ENCODE measurements around the gene PIP4K2A. TPM values are rescaled to one million over a fixed set of nuclear protein-coding genes. Genes with fewer than 3 reads are reported as not detected.
A peak's percentile ranks its signal among the peaks of the same experiment; 100 is the strongest.
"Not testable (repeated sequence)": the region's sequence is repeated elsewhere in the genome, so short reads cannot be mapped to it uniquely, and the experiment has no call there.

The PIP4K2A gene
- total RNA-seq, 2 experiments from 2014 or later: 161 to 163 TPM

DNA sequence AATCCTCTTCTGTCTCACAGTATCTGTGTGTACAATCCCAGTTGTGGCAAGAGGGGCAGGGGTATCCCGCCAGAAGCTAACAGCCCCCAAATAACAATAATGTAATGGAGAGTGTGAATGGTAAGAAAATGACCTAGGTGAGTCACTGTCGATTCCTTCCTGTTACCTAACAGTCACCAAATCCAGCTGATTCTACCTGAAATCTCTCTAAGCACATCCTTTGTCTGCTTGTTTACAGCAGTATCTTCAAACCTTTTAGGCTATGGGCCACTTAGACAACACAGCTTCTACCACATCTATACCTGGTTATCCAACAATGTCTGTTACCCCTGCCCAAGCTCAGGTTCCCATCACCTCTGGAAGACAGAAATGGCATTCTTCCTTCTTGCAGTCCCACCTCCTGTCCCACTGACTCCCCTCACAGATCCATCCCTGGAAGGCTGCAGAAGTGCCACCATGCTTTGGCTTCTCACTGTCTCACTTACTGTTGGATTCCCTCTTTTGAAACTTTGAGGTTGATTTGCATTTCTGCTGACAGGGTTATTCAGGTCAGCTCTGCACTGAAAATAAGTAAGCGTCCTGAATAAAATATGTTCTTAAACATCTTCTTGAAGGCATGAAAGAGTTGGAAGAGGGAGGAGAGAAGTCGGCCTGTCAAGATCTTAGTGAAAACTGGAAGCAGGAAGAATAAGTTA is 13.1 kb downstream of the PIP4K2A start:
- ChIA-PET POLR2A (no interaction called here), CTCF (interaction anchor here (1.0 to 1.5 kb wide), 2 partner anchors 10 to 45 kb away, joined by 4 read pairs; no protein-coding TSS in a partner anchor)
- Mint-ChIP-seq H3K4me1 (peaks cover 70% of the 10 kb centered on the region), H3K27ac (no peak overlapping the region), H3K36me3 (ENCODE audit: low read depth) (peaks cover 49% of the 10 kb centered on the region), H3K4me3 (no peak overlapping the region), H3K27me3 (no peaks in the 10 kb centered on the region), H3K9me3 (no peaks in the 10 kb centered on the region)
- DNase-seq: no peak

DNA sequence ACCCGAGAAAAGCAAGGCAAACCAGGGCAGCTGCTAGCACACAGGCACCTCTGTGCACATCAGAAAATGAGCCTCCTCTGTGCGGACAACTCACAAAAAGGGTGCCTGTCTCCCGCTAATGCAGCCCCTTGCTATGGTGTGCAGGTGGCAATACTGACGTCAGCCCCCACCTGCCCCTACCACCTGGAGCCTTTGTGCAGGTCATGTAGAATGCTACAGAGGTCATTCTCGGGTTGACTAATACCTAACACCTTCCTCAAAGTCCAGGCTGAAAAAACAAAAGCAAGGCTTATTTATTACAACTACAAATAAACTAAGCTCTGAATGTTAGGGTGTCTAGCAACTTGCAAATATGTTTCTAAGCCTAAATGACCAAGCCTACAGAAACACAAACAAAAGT is 13.9 kb downstream of the PIP4K2A start:
- POLR2A ChIA-PET: no interaction called here
- Mint-ChIP-seq H3K4me3 (no peak overlapping the region), H3K36me3 (ENCODE audit: low read depth) (peaks cover 42% of the 10 kb centered on the region), H3K27me3 (no peaks in the 10 kb centered on the region), H3K4me1 (peaks cover 69% of the 10 kb centered on the region), H3K9me3 (no peaks in the 10 kb centered on the region), H3K27ac (no peak overlapping the region)
- CTCF ChIA-PET: interaction anchor here (0.9 to 1.5 kb wide), 2 partner anchors 14 to 44 kb away, joined by 3 to 4 read pairs; no protein-coding TSS in a partner anchor
- no peak for DNase-seq

DNA sequence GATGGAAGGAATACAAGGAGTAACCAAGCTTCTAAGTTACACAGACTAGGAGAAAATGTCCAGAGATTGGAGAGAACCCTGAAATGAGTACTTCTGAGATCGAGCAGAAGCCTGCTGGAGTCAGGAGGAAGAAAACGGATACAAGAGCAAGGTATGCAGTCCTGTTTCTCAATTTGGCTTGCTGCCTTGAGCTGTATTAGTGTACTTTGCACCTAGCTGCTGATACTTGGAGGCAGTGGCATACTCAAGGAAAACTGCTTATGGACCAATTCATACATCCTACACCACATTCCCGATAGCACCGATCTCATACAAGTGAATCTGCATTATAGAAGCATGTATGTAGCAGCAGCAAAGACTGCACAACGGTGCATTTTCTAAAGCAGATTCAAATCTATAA is 14.4 kb downstream of the PIP4K2A start:
- no peak for DNase-seq
- Mint-ChIP-seq H3K9me3 (no peaks in the 10 kb centered on the region), H3K4me3 (no peak overlapping the region), H3K4me1 (peaks cover 69% of the 10 kb centered on the region), H3K27ac (no peak overlapping the region), H3K27me3 (no peaks in the 10 kb centered on the region), H3K36me3 (ENCODE audit: low read depth) (peaks cover 42% of the 10 kb centered on the region)
- ChIA-PET CTCF (interaction anchor here (0.9 to 1.5 kb wide), 3 partner anchors 14 to 44 kb away, joined by 3 to 4 read pairs (median 4); no protein-coding TSS in a partner anchor), POLR2A (no interaction called here)

DNA sequence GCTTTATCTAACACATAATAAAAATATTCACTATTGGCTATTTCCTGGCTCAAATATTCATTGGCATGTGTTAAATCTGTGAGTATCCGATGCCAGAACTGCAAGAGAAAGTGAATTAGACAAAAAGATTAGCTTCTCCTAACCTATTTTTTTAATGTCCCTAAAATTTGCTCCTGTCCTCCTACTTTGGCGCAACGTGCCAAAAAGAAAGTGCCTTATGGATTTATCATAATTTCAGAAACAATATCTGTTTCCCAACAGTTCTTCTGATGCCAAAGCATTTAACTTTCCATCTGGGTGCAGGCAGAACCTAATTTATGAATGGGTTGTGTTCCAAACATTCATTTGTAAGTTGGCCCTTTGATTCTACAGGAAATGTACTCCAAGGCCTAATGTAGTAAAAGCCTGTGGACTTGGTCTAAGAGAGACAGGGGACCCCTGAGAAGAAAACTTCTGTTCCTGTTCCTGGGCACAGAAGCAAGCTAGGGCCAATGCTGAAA is 15.4 kb downstream of the PIP4K2A start:
- ChIA-PET CTCF (interaction anchor here (1.3 kb wide), 1 partner anchor 16 kb away, joined by 4 read pairs; no protein-coding TSS in a partner anchor), POLR2A (no interaction called here)
- no peak for DNase-seq
- H3K36me3 Mint-ChIP-seq (ENCODE audit: low read depth): peaks cover 37% of the 10 kb centered on the region
- no peak overlapping the region for H3K27ac Mint-ChIP-seq
- no peaks in the 10 kb centered on the region for H3K27me3 Mint-ChIP-seq
- H3K9me3 Mint-ChIP-seq: no peaks in the 10 kb centered on the region
- H3K4me1 Mint-ChIP-seq: peaks cover 66% of the 10 kb centered on the region
- H3K4me3 Mint-ChIP-seq: no peak overlapping the region

DNA sequence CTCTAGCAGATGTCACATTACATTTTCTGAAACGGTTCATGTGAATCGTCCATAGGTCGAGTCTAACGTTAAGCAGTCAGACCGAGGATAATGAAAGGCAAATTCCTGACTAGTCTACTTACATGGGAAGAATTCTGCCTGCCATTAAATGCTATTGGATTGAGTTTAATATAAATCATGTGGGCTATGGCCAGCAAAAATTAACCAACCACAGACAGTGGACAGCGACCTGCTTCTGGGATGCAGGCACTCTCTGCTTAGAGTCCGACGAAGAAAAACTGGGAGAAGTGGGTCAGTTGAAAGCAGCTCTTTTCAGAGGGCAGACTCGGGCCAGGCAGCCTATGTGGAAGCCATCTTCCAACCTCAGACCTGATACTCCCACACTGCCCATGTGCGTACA is 16.6 kb downstream of the PIP4K2A start:
- H3K4me1 Mint-ChIP-seq: peaks cover 69% of the 10 kb centered on the region
- H3K36me3 Mint-ChIP-seq (ENCODE audit: low read depth): peaks cover 40% of the 10 kb centered on the region
- no peaks in the 10 kb centered on the region for H3K9me3 Mint-ChIP-seq
- no peak overlapping the region for H3K4me3 Mint-ChIP-seq
- H3K27ac Mint-ChIP-seq: no peak overlapping the region
- ChIA-PET POLR2A (no interaction called here), CTCF (interaction anchor here (1.1 kb wide), 1 partner anchor 87 kb away, joined by 3 read pairs; no protein-coding TSS in a partner anchor)
- no peaks in the 10 kb centered on the region for H3K27me3 Mint-ChIP-seq
- no peak for DNase-seq

DNA sequence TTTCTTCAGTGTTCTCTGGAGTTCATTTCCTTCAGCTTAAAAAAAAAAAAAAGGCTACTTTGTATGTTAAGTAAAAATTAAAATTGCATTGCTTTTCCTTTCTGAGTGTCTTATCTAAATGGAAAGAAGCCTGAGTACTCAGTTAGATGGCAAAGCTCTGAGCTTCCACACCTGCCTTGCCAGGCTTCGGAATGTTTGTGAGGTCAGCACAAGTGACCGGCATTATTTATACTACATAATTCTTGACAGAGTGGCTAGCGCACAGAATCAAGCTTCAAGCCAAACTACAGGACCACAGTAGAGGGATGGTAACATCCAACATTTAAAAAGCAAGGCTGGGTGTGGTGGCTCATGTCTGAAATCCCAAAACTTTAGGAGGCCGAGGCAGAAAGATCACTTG is 17.3 kb downstream of the PIP4K2A start:
- H3K36me3 Mint-ChIP-seq (ENCODE audit: low read depth): peaks cover 39% of the 10 kb centered on the region
- POLR2A ChIA-PET: interaction anchor here (0.6 kb wide), 1 partner anchor 1684 kb away, joined by 3 read pairs; no protein-coding TSS in a partner anchor
- no peak overlapping the region for H3K4me3 Mint-ChIP-seq
- H3K9me3 Mint-ChIP-seq: no peaks in the 10 kb centered on the region
- CTCF ChIA-PET: interaction anchor here (0.8 to 1.1 kb wide), 3 partner anchors 17 to 86 kb away, joined by 3 to 4 read pairs (median 3); partner anchors contain the start of gene PIP4K2A
- peaks cover 68% of the 10 kb centered on the region for H3K4me1 Mint-ChIP-seq
- H3K27me3 Mint-ChIP-seq: no peaks in the 10 kb centered on the region
- no peak overlapping the region for H3K27ac Mint-ChIP-seq
- DNase-seq: no peak

DNA sequence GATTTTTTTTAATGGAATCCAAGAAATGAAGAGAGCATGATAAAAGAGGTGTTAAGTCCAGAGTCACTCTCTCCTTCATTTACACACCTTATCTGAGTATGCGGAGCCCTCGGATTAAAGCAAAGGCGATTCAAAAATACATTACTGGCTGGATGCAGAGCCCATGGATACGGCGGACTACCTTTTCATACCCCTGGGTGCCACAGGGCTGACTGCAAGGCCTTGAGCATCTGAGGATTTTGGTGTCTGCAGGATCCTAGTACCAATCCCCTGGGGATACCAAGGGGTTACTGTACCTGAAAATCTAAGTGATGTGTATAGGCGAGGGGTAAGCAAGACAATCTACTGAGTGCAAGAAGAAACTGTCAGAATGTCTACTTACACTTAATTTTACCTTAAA is 20.5 kb downstream of the PIP4K2A start:
- Mint-ChIP-seq H3K4me3 (no peak overlapping the region), H3K27me3 (no peaks in the 10 kb centered on the region), H3K36me3 (ENCODE audit: low read depth) (peaks cover 35% of the 10 kb centered on the region), H3K27ac (peak overlapping the region; percentile 62), H3K9me3 (no peaks in the 10 kb centered on the region), H3K4me1 (peaks cover 69% of the 10 kb centered on the region)
- DNase-seq: no peak
- ChIA-PET CTCF (interaction anchor here (0.8 to 0.9 kb wide), 2 partner anchors 9 to 17 kb away, joined by 4 read pairs; no protein-coding TSS in a partner anchor), POLR2A (no interaction called here)

DNA sequence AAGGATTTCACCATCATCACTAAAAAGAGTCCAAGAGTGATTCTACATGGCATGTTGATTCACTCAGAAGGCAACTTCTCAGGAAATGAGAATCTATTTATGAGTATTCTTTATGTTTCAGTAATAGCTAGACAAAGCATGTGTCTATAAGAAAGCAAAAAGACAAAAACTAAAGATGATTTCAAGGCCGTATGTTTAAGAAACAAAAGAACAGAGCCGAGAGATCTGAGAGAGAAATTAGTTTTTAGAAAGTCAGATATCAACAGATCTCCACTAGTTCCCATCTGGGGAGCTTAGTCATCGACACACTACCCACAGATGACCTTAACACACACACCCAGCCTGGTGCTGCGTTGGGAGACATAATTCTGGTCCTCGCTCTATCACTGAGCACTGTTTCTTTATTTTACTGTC is 21.0 kb downstream of the PIP4K2A start:
- ChIA-PET POLR2A (no interaction called here), CTCF (interaction anchor here (0.8 to 0.9 kb wide), 2 partner anchors 9 to 16 kb away, joined by 4 read pairs; no protein-coding TSS in a partner anchor)
- H3K27me3 Mint-ChIP-seq: no peaks in the 10 kb centered on the region
- no peak overlapping the region for H3K4me3 Mint-ChIP-seq
- no peaks in the 10 kb centered on the region for H3K9me3 Mint-ChIP-seq
- DNase-seq: no peak
- peaks cover 73% of the 10 kb centered on the region for H3K4me1 Mint-ChIP-seq
- H3K27ac Mint-ChIP-seq: peak overlapping the region; percentile 62
- peaks cover 35% of the 10 kb centered on the region for H3K36me3 Mint-ChIP-seq (ENCODE audit: low read depth)

DNA sequence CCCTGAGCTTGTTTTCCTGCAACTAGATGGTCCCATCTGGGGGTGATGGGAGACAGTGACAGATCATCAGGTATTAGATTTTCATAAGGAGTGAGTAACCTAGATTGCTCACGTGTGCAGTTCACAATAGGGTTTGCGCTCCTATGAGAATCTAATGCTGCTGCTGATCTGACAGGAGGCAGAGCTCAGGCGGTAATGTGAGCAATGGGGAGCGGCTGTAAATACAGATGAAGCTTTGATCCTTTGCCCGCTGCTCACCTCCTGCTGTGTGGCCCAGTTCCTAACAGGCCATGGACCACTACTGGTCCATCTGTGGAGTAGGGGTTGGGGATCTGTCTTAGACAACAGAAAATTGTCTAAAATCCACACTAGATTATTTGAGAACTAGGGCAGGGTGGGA is 22.3 kb downstream of the PIP4K2A start:
- ChIA-PET POLR2A (interaction anchor here (0.7 kb wide), 1 partner anchor 152 kb away, joined by 3 read pairs; no protein-coding TSS in a partner anchor), CTCF (interaction anchor here (1.0 to 1.8 kb wide), 3 partner anchors 9 to 34 kb away, joined by 3 to 5 read pairs (median 4); no protein-coding TSS in a partner anchor)
- Mint-ChIP-seq H3K4me1 (peaks cover 80% of the 10 kb centered on the region), H3K36me3 (ENCODE audit: low read depth) (peaks cover 36% of the 10 kb centered on the region)
- not testable (repeated sequence) for H3K4me3 Mint-ChIP-seq, DNase-seq, H3K9me3 Mint-ChIP-seq, H3K27me3 Mint-ChIP-seq, H3K27ac Mint-ChIP-seq

DNA sequence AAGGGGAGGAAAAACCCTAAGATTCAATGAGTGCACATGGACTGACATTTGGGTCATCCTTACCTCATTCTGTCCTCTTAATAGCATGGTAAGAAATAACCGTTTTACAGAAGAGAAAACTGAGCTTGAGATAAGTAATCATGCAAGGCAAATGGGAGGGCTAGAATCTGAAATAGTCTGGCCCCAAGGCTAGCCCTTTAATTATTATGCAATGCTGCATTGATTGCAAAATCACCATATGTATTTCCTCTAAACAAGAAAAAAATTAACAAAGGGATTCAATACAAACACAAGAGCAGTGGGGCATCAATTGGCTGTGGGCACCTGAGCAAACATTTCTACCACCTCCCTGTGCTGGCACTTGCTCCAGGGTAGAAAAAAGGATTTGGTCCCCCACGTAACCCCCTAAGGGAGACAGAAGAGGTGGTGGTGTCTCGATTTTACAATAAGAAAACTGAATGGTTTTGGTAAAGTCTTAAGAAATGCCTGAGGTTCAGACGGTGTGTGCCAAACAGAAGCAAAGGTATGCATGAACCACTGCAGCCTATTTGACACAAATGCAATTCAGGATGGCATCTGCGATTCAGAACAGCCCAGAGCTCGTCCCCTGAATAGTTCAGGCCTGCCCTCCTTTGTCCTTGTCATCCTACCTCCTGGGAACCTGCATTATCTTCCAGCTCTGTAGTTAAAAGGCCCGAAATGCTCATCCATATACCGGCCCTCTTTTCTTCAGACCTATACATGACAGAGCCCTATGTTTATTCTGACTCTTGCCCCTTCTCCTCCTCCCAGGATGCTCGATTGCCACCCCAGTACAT is 23.6 kb downstream of the PIP4K2A start:
- no peaks in the 10 kb centered on the region for H3K27me3 Mint-ChIP-seq
- ChIA-PET CTCF (interaction anchor here (1.0 to 1.8 kb wide), 5 partner anchors 10 to 35 kb away, joined by 3 to 5 read pairs (median 4); no protein-coding TSS in a partner anchor), POLR2A (no interaction called here)
- H3K27ac Mint-ChIP-seq: peak overlapping the region; percentile 2
- no peak overlapping the region for H3K4me3 Mint-ChIP-seq
- DNase-seq: no peak
- H3K4me1 Mint-ChIP-seq: peaks cover 81% of the 10 kb centered on the region
- H3K36me3 Mint-ChIP-seq (ENCODE audit: low read depth): peaks cover 43% of the 10 kb centered on the region
- no peaks in the 10 kb centered on the region for H3K9me3 Mint-ChIP-seq

DNA sequence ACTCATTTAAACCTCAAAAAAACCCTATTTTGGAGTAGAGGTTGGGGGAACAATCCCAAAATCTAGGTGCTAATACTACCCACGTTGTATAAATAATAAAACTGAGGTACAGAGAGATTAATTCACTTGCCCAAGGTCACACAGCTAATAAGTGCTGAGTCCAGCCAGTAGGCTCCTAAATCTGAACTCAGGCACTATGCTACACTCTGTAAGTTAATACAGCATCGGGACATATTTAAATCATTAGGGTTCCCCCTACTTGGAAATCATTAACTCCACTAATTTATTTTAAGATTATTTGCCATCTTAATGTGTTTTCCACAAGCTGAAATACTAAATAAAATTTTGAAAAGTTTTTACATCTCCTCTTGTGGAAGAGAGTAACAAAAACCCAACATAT is 24.2 kb downstream of the PIP4K2A start:
- CTCF ChIA-PET: interaction anchor here (1.4 kb wide), 1 partner anchor 19 kb away, joined by 3 read pairs; no protein-coding TSS in a partner anchor
- no peak for DNase-seq
- no peak overlapping the region for H3K27ac Mint-ChIP-seq
- H3K9me3 Mint-ChIP-seq: no peaks in the 10 kb centered on the region
- no peak overlapping the region for H3K4me3 Mint-ChIP-seq
- H3K4me1 Mint-ChIP-seq: peaks cover 82% of the 10 kb centered on the region
- peaks cover 44% of the 10 kb centered on the region for H3K36me3 Mint-ChIP-seq (ENCODE audit: low read depth)
- POLR2A ChIA-PET: no interaction called here
- H3K27me3 Mint-ChIP-seq: no peaks in the 10 kb centered on the region

DNA sequence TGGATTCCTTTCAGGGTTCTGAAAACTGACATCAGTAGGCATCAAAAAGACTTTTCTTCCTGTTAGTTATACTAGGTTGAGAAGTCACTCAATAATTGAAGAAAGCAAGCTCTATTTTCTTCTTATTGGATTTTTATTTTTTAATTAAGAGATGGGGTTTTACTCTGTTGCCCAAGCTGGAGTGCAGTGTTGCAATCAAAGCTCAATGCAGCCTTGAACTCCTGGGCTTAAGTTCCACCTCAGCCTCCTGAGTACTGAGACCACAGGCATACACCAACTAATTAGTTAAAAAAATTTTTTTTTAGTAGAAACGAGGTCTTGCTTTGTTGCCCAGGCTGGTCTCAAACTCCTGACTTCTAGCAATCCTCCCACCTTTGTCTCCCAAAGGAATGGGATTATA is 28.0 kb downstream of the PIP4K2A start:
- peaks cover 85% of the 10 kb centered on the region for H3K4me1 Mint-ChIP-seq
- CTCF ChIA-PET: interaction anchor here (0.8 to 1.3 kb wide), 2 partner anchors 14 to 21 kb away, joined by 3 to 4 read pairs; no protein-coding TSS in a partner anchor
- H3K36me3 Mint-ChIP-seq (ENCODE audit: low read depth): peaks cover 29% of the 10 kb centered on the region
- no peak overlapping the region for H3K27ac Mint-ChIP-seq
- POLR2A ChIA-PET: no interaction called here
- DNase-seq: no peak
- no peak overlapping the region for H3K4me3 Mint-ChIP-seq
- H3K27me3 Mint-ChIP-seq: no peaks in the 10 kb centered on the region
- H3K9me3 Mint-ChIP-seq: no peaks in the 10 kb centered on the region

All from activated CD4-positive, alpha-beta T cell treated with anti-CD3 and anti-CD28 coated beads, Interleukin-2, amount 10 ng/mL, durations not matched to agents 7 days and 5 days (primary cell).